Hypothalamus (tissue), 51 donors: ENCODE measurements around the gene PHLPP1.
"Not testable (repeated sequence)": the region's sequence is repeated elsewhere in the genome, so short reads cannot be mapped to it uniquely, and the experiment has no call there.

Experiments
- DNase-seq, 51 donors: peaks; one replicate each; lab custom pipeline; 2025; lab: John Stamatoyannopoulos, UW

The PHLPP1 gene

GRCh38 chr18:62799977-62800376 lies 84.6 kb downstream of the PHLPP1 start:
- DNase-seq: no peak

- peak in 1 of 51 donors; percentile 6 for DNase-seq
Observed at GRCh38 chr18:62802523-62802922, 87.2 kb downstream of the PHLPP1 start.

- no peak for DNase-seq
Observed at GRCh38 chr18:62807396-62807795, 92.1 kb downstream of the PHLPP1 start.

- DNase-seq: no peak
Observed at GRCh38 chr18:62808123-62808522, 92.8 kb downstream of the PHLPP1 start.

- DNase-seq: not testable (repeated sequence)
Observed at GRCh38 chr18:62809445-62809844, 94.1 kb downstream of the PHLPP1 start.

- no peak for DNase-seq
Observed at GRCh38 chr18:62809900-62810299, 94.6 kb downstream of the PHLPP1 start.

GRCh38 chr18:62810682-62811081 lies 95.3 kb downstream of the PHLPP1 start:
- DNase-seq: no peak

- no peak for DNase-seq
Observed at GRCh38 chr18:62811674-62812073, 96.3 kb downstream of the PHLPP1 start.

- no peak for DNase-seq
Observed at GRCh38 chr18:62812242-62812641, 96.9 kb downstream of the PHLPP1 start.

- DNase-seq: no peak
Observed at GRCh38 chr18:62812876-62813275, 97.5 kb downstream of the PHLPP1 start.

GRCh38 chr18:62814132-62814759 lies 98.9 kb downstream of the PHLPP1 start:
- DNase-seq: no peak

- DNase-seq: no peak
Observed at GRCh38 chr18:62825382-62825781, 110.0 kb downstream of the PHLPP1 start.

GRCh38 chr18:62827397-62827796 lies 112.1 kb downstream of the PHLPP1 start:
- no peak for DNase-seq

- no peak for DNase-seq
Observed at GRCh38 chr18:62828091-62828640, 112.8 kb downstream of the PHLPP1 start.

- no peak for DNase-seq
Observed at GRCh38 chr18:62828852-62829251, 113.5 kb downstream of the PHLPP1 start.

- DNase-seq: no peak
Observed at GRCh38 chr18:62829936-62830335, 114.6 kb downstream of the PHLPP1 start.

- no peak for DNase-seq
Observed at GRCh38 chr18:62832282-62832681, 116.9 kb downstream of the PHLPP1 start.

- DNase-seq: no peak
Observed at GRCh38 chr18:62833494-62833893, 118.2 kb downstream of the PHLPP1 start.

- no peak for DNase-seq
Observed at GRCh38 chr18:62834715-62835114, 119.4 kb downstream of the PHLPP1 start.

GRCh38 chr18:62837011-62837410 lies 121.7 kb downstream of the PHLPP1 start:
- no peak for DNase-seq

GRCh38 chr18:62838475-62839098 lies 123.2 kb downstream of the PHLPP1 start:
- no peak for DNase-seq
